HG03175 (cell line): ENCODE measurements around the gene PCDHB4.
A peak's percentile ranks its signal among the peaks of the same experiment; 100 is the strongest.
"Not testable (repeated sequence)": the region's sequence is repeated elsewhere in the genome, so short reads cannot be mapped to it uniquely, and the experiment has no call there.

Experiments
- ATAC-seq: cut with Tn5 transposase; IDR thresholded peaks from one replicate; pipeline ENCODE4 v1.9.1; 2021; ENCODE audit warnings: mild to moderate bottlenecking, moderate library complexity; ENCODE audit not compliant: unreplicated experiment

Gene PCDHB4

DNA sequence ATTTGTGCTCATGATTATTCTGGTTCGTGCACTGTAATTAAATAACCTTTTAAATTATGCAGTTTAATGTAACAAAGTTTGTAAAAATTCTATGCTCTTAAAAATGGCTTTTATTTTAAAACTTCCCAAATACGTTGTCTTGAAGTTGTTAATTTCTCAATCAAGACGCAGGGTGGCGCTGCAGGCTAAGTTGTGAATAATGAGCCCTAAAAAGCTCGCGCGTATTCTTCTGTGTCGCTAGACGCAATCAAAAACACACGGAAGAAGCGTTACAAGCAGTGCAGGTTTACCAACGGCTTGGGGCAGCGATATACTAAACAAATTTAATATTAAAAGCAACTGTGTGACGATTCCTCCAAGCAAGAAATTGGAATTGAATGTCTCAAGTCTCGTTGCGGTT lies at the start of gene PCDHB4:
Gene PCDHB4, plus strand, starts transcription at position 256 of the 400 bp plus-strand sequence. CDS start 181 bp downstream, outside the sequence.
- ATAC-seq, result no peak

DNA sequence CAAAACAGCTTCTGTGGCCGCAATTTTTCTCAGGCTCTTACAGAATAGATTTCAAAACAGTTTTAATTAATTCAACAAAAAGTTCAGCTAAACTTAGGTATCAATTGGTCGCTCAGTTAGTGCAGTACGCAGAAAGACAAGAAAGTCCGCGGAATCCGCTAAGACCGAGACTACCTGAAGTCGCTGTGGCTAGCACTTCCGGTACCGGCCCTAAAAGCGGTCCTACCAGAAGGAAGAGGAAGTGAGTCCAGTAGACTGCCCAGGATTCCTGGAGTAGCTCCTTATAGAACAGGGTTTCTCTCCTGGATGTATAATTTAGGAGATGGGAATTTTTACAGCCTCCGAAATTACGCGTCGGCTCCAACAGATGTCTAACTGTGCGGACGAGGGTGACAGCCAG lies 43.8 kb upstream of the PCDHB4 start:
- no peak for ATAC-seq

GRCh38 chr5:141082228-141082627 lies 39.4 kb upstream of the PCDHB4 start:
- no peak for ATAC-seq

- ATAC-seq, result peak; percentile 46
These were observed 37.1 kb upstream of the PCDHB4 start for GRCh38 chr5:141084487-141084989.

GRCh38 chr5:141094481-141095262 lies 26.9 kb upstream of the PCDHB4 start, which contains the start of gene PCDHB2:
Gene PCDHB2 (plus strand): TSS chr5:141094615. CDS start chr5:141094791, 176 bp downstream.
- no peak for ATAC-seq

DNA sequence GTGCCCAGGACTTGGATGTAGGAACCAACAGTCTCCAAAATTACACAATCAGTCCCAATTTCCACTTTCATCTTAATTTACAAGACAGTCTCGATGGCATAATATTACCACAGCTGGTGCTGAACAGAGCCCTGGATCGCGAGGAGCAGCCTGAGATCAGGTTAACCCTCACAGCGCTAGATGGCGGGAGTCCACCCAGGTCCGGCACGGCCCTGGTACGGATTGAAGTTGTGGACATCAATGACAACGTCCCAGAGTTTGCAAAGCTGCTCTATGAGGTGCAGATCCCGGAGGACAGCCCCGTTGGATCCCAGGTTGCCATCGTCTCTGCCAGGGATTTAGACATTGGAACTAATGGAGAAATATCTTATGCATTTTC lies 26.4 kb upstream of the PCDHB4 start:
- ATAC-seq, result no peak

DNA sequence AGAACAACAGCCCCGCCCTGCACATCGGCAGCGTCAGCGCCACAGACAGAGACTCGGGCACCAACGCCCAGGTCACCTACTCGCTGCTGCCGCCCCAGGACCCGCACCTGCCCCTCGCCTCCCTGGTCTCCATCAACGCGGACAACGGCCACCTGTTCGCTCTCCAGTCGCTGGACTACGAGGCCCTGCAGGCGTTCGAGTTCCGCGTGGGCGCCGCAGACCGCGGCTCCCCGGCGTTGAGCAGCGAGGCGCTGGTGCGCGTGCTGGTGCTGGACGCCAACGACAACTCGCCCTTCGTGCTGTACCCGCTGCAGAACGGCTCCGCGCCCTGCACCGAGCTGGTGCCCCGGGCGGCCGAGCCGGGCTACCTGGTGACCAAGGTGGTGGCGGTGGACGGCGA lies 25.4 kb upstream of the PCDHB4 start:
- ATAC-seq, result not testable (repeated sequence)

- ATAC-seq, result not testable (repeated sequence)
These were observed 25.0 kb upstream of the PCDHB4 start for GRCh38 chr5:141096586-141096985.

DNA sequence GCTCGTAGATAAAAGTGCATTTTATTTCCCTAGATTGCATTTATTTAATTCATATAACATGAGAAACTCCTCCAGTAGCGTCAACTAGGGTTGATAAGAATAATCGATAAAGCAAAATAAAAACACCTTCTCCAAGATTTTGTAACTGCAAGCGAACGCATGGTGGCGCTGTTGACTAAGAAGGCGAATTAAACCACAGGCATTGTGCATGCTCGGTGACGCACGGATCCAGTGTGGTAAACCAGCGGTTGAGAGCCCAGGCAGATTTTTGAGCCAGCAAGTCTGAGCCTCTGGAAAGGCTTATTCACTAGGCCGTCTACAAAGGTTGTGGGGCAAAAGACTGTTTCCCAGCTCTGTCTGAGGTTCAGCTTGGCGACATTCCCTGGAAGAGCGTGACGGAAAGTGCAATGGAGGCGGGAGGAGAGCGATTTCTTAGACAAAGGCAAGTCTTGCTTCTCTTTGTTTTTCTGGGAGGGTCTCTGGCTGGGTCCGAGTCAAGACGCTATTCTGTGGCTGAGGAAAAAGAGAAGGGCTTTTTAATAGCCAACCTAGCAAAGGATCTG lies 21.3 kb upstream of the PCDHB4 start, which contains the start of gene PCDHB3:
Gene PCDHB3, plus strand, starts transcription at position 231 of the 563 bp plus-strand sequence. Its CDS starts 177 bp downstream, at position 408.
- ATAC-seq, result no peak

DNA sequence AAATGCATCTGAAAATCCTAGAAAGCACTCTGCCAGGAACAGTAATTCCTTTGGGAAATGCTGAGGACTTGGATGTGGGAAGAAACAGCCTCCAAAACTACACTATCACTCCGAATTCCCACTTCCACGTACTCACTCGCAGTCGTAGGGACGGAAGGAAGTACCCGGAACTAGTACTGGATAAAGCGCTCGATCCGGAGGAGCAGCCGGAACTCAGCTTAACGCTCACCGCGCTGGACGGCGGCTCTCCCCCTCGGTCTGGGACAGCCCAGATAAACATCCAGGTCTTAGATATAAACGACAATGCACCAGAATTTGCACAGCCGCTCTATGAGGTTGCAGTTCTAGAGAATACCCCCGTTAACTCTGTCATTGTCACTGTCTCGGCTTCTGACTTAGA lies 20.6 kb upstream of the PCDHB4 start:
- no peak for ATAC-seq

DNA sequence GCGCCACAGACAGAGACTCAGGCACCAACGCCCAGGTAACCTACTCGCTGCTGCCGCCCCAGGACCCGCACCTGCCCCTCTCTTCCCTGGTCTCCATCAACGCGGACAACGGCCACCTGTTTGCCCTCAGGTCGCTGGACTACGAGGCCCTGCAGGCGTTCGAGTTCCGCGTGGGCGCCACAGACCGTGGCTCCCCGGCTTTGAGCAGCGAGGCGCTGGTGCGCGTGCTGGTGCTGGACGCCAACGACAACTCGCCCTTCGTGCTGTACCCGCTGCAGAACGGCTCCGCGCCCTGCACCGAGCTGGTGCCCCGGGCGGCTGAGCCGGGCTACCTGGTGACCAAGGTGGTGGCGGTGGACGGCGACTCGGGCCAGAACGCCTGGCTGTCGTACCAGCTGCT lies 19.5 kb upstream of the PCDHB4 start:
- not testable (repeated sequence) for ATAC-seq

GRCh38 chr5:141102471-141102870 lies 19.1 kb upstream of the PCDHB4 start:
- not testable (repeated sequence) for ATAC-seq

DNA sequence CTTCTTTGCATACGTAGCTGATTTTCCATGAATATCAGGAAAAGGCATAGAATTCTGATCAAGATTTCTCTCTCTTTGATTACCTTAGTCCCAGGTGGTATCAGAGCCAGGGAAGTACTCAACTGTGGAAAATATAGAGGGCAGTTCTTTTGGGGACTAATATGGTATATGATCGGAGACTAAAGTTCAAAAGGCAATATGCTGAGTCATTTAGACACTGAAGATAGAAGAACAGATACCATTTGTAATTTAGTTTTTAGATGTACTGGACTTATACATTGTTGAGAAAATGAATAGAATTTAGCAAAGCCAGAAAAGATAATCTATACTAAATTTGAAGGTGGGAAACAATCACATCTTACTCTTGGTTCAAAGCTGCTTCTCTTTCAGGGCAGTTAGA lies 16.3 kb upstream of the PCDHB4 start:
- no peak for ATAC-seq

- ATAC-seq, result no peak
These were observed 2.4 kb upstream of the PCDHB4 start for GRCh38 chr5:141119250-141119649.

DNA sequence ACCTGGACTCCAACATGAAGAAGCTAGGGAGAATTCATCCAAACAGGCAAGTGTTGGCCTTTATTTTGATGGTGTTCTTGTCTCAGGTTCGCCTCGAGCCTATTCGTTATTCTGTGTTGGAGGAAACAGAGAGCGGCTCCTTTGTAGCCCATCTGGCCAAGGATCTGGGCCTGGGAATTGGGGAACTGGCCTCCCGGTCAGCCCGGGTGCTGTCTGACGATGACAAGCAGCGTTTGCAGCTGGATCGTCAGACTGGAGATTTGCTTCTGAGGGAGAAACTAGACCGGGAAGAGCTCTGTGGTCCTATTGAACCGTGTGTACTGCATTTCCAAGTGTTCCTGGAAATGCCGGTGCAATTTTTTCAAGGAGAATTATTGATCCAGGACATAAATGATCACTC lies 367 bp downstream of the PCDHB4 start:
- no peak for ATAC-seq

- ATAC-seq, result not testable (repeated sequence)
These were observed 1.9 kb downstream of the PCDHB4 start for GRCh38 chr5:141123396-141124135.

DNA sequence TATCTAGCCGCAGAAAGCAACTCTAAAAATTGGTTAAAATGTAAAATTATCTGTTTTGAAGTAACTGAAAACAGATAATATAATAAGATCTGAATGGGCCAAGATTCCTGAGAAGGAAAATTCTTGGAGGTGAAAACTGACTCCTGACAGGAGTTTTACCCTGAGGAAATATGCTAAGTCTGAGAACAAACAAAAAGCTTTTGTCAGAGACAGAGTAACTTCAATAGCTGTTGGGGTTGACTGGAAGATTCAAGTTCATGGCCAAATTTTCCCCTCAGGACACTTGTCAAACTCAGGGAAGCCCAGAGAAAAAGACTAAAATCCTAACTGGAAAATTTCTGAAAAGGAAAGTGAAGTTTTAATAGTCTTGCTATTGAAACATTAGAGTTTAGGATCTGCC lies 5.7 kb downstream of the PCDHB4 start:
- ATAC-seq, result no peak

- ATAC-seq, result no peak
These were observed 13.6 kb downstream of the PCDHB4 start, which contains the start of gene PCDHB5 for GRCh38 chr5:141135030-141135717. Gene PCDHB5 (plus strand): TSS chr5:141135206. CDS start chr5:141135435, 229 bp downstream.

DNA sequence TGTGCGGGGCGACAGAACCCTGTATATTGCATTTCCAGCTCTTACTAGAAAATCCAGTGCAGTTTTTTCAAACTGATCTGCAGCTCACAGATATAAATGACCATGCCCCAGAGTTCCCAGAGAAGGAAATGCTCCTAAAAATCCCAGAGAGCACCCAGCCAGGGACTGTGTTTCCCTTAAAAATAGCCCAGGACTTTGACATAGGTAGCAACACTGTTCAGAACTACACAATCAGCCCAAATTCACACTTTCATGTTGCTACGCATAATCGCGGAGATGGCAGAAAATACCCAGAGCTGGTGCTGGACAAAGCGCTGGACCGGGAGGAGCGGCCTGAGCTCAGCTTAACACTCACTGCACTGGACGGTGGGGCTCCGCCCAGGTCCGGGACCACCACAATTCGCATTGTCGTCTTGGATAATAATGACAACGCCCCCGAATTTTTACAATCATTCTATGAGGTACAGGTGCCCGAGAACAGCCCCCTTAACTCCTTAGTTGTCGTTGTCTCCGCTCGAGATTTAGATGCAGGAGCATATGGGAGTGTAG lies 14.2 kb downstream of the PCDHB4 start:
- ATAC-seq, result no peak

GRCh38 chr5:141137346-141137745 lies 15.7 kb downstream of the PCDHB4 start:
- ATAC-seq, result not testable (repeated sequence)
